GM21526 (cell line): ENCODE data around the gene ALG13.
"Not testable (repeated sequence)": the region's sequence is repeated elsewhere in the genome, so short reads cannot be mapped to it uniquely, and the experiment has no call there.

ENCODE experiments used
- ATAC-seq: cut with Tn5 transposase; IDR thresholded peaks from one replicate; pipeline ENCODE4 v1.9.1; 2021; ENCODE audit warnings: moderate library complexity; ENCODE audit not compliant: unreplicated experiment, low FRiP score

Gene ALG13

GRCh38 chrX:111743316-111743715 lies 62.3 kb downstream of the ALG13 start:
- no peak for ATAC-seq

DNA sequence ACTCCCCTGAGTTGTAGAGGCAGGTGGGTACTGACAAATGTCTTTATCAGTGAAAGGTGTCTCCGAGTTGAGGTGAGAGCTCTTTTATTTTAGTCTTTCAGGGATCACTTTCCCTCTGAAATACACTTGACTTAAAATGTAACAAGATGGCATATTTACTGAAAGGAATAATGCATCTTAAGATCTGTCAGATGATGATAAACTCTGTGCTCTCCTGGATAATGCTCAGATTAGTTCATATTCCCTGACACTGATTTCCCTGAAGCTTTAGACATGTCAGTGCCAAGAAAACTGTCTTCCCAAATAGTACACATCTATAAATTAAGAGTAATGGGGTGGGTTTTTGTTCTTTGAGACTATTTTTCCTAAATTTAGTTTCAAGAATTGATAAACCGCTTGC lies 75.5 kb downstream of the ALG13 start:
- no peak for ATAC-seq

DNA sequence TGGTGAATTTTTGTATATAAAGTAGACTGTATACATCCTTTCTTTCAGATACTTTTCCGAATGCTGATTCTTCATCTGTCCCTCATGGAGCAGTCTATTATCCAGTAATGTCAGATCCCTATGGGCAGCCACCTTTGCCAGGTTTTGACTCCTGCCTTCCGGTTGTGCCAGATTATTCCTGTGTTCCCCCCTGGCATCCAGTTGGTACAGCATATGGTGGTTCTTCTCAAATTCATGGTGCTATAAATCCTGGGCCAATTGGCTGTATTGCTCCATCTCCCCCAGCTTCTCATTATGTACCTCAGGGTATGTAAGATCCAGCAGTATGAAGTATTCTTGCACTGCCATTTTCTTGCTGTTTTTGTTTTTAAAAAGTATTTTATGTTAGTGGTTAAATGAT lies 78.7 kb downstream of the ALG13 start:
- no peak for ATAC-seq

- ATAC-seq = no peak
Measured at GRCh38 chrX:111761578-111762135, 80.7 kb downstream of the ALG13 start.

- no peak for ATAC-seq
Measured at GRCh38 chrX:111778591-111778990, 97.6 kb downstream of the ALG13 start.

- ATAC-seq = no peak
Measured at GRCh38 chrX:111779582-111779981, 98.6 kb downstream of the ALG13 start.

DNA sequence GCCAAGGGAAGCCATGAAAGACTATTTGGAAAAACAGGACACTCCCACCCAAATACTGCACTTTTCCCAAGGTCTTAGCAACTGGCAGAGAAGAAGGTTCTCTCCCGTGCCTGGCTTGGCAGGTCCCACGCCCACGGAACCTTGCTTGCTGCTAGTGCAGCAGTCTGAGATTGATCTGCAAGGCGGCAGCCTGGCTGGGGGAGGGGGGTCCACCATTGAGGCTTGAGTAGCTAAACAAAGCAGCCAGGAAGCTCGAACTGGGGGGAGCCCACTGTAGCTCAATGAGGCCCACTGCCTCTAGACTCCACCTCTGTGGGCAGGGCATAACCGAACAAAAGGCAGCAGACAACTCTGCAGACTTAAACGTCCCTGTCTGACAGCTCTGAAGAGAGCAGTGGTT lies 103.7 kb downstream of the ALG13 start:
- ATAC-seq = no peak

DNA sequence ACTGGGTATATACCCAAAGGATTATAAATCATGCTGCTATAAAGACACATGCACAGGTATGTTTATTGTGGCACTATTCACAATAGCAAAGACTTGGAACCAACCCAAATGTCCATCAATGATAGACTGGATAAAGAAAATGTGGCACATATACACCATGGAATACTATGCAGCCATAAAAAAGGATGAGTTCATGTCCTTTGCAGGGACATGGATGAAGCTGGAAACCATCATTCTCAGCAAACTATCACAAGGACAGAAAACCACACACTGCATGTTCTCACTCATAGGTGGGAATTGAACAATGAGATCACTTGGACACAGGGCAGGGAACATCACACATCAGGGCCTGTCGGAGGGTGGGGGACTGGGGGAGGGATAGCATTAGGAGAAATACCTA lies 109.1 kb downstream of the ALG13 start:
- not testable (repeated sequence) for ATAC-seq
